ENCODE measurements around the gene SLX9.

SLX9 gene

GRCh38 chr21:44926331-44927101, 13.3 kb upstream of the SLX9 start:
- Histone ChIP-seq H4K91ac (ENCODE audit: low read length) (no peak overlapping the region), H4K8ac (ENCODE audit: low read length) (peak overlapping the region; percentile 7), H3K27me3 (ENCODE audit: control insufficient read depth in 1 of 2, insufficient read depth in 1 of 2, low read length in 2 of 2) (peaks cover 29 to 75% of the 10 kb centered on the region in 2 experiments), H3K9me3 (ENCODE audit: control insufficient read depth, low read length) (peaks cover 3% of the 10 kb centered on the region), H2AK5ac (ENCODE audit: low read length, severe bottlenecking) (no peak overlapping the region), H3K4ac (ENCODE audit: low read depth in 1 of 2, low read length in 2 of 2) (no peak overlapping the region), H3K23ac (ENCODE audit: low read length in 2 of 2) (no peak overlapping the region), H3K18ac (ENCODE audit: low read depth in 1 of 2, low read length in 2 of 2) (peak overlapping the region in 1 of 2 experiments; percentile 72), H3K36me3 (ENCODE audit: control insufficient read depth in 1 of 2, insufficient read depth in 2 of 2, low read depth in 1 of 2, low read length in 2 of 2) (no peaks in the 10 kb centered on the region), H3K14ac (ENCODE audit: low read length in 2 of 2) (peak overlapping the region in 1 of 2 experiments; percentile 92), H2BK12ac (ENCODE audit: low read length in 2 of 2) (peak overlapping the region in 1 of 2 experiments; percentile 42), H3K27ac (ENCODE audit: low read length, poor library complexity, severe bottlenecking) (no peak overlapping the region), H3K79me1 (replicated peaks; ENCODE audit: low read length, poor library complexity, severe bottlenecking) (no peaks in the 10 kb centered on the region), H3K4me3 (ENCODE audit: insufficient read depth in 1 of 2, low read depth in 1 of 2, low read length in 2 of 2) (no peak overlapping the region), H2BK5ac (ENCODE audit: low read depth, low read length, poor library complexity, severe bottlenecking) (no peak overlapping the region), H3K9ac (ENCODE audit: low read length) (peak overlapping the region; percentile 38), H2AFZ (ENCODE audit: low read depth, low read length) (no peak overlapping the region), H2BK120ac (ENCODE audit: low read depth, low read length) (no peak overlapping the region), H3K4me2 (ENCODE audit: low read length, poor library complexity, severe bottlenecking) (no peak overlapping the region), H2BK15ac (ENCODE audit: low read depth, poor library complexity, severe bottlenecking) (no peak overlapping the region), H3K4me1 (ENCODE audit: control insufficient read depth, insufficient read depth, low read depth, low read length) (peaks cover 40% of the 10 kb centered on the region)
- no peak for DNase-seq
- 72% methylated on average over 23 of the region's 24 CpGs for WGBS

GRCh38 chr21:44927259-44927586, 12.6 kb upstream of the SLX9 start:
- no peak overlapping the region for H4K8ac ChIP-seq (ENCODE audit: low read length)
- H2BK15ac ChIP-seq (ENCODE audit: low read depth, poor library complexity, severe bottlenecking) = no peak overlapping the region
- H3K79me1 ChIP-seq (replicated peaks; ENCODE audit: low read length, poor library complexity, severe bottlenecking) = no peaks in the 10 kb centered on the region
- H3K4ac ChIP-seq (ENCODE audit: low read depth in 1 of 2, low read length in 2 of 2) = no peak overlapping the region
- H2BK5ac ChIP-seq (ENCODE audit: low read depth, low read length, poor library complexity, severe bottlenecking) = no peak overlapping the region
- no peak overlapping the region for H2BK120ac ChIP-seq (ENCODE audit: low read depth, low read length)
- no peaks in the 10 kb centered on the region for H3K36me3 ChIP-seq (ENCODE audit: control insufficient read depth in 1 of 2, insufficient read depth in 2 of 2, low read depth in 1 of 2, low read length in 2 of 2)
- 7% methylated on average over 4 of the region's 4 CpGs for WGBS
- peaks cover 48% of the 10 kb centered on the region for H3K4me1 ChIP-seq (ENCODE audit: control insufficient read depth, insufficient read depth, low read depth, low read length)
- H3K27ac ChIP-seq (ENCODE audit: low read length, poor library complexity, severe bottlenecking) = no peak overlapping the region
- no peak overlapping the region for H3K23ac ChIP-seq (ENCODE audit: low read length in 2 of 2)
- no peak overlapping the region for H3K9ac ChIP-seq (ENCODE audit: low read length)
- peak overlapping the region; percentile 24 for H2AK5ac ChIP-seq (ENCODE audit: low read length, severe bottlenecking)
- peaks cover 3% of the 10 kb centered on the region for H3K9me3 ChIP-seq (ENCODE audit: control insufficient read depth, low read length)
- no peak for DNase-seq
- H3K14ac ChIP-seq (ENCODE audit: low read length in 2 of 2) = no peak overlapping the region
- H3K27me3 ChIP-seq (ENCODE audit: control insufficient read depth in 1 of 2, insufficient read depth in 1 of 2, low read length in 2 of 2) = peaks cover 27 to 75% of the 10 kb centered on the region in 2 experiments
- no peak overlapping the region for H3K18ac ChIP-seq (ENCODE audit: low read depth in 1 of 2, low read length in 2 of 2)
- H2AFZ ChIP-seq (ENCODE audit: low read depth, low read length) = no peak overlapping the region
- H3K4me3 ChIP-seq (ENCODE audit: insufficient read depth in 1 of 2, low read depth in 1 of 2, low read length in 2 of 2) = no peak overlapping the region
- H4K91ac ChIP-seq (ENCODE audit: low read length) = no peak overlapping the region
- peak overlapping the region; percentile 23 for H3K4me2 ChIP-seq (ENCODE audit: low read length, poor library complexity, severe bottlenecking)
- H2BK12ac ChIP-seq (ENCODE audit: low read length in 2 of 2) = no peak overlapping the region

- Histone ChIP-seq H3K14ac (ENCODE audit: low read length in 2 of 2) (no peak overlapping the region), H3K9me3 (ENCODE audit: control insufficient read depth, low read length) (peaks cover 3% of the 10 kb centered on the region), H2AFZ (ENCODE audit: low read depth, low read length) (no peak overlapping the region), H3K27me3 (ENCODE audit: control insufficient read depth in 1 of 2, insufficient read depth in 1 of 2, low read length in 2 of 2) (peaks cover 26 to 72% of the 10 kb centered on the region in 2 experiments), H3K4me2 (ENCODE audit: low read length, poor library complexity, severe bottlenecking) (peak overlapping the region; percentile 23), H3K79me1 (replicated peaks; ENCODE audit: low read length, poor library complexity, severe bottlenecking) (no peaks in the 10 kb centered on the region), H4K91ac (ENCODE audit: low read length) (peak overlapping the region; percentile 30), H2BK15ac (ENCODE audit: low read depth, poor library complexity, severe bottlenecking) (peak overlapping the region; percentile 39), H3K23ac (ENCODE audit: low read length in 2 of 2) (no peak overlapping the region), H3K18ac (ENCODE audit: low read depth in 1 of 2, low read length in 2 of 2) (peak overlapping the region in 1 of 2 experiments; percentile 34), H3K27ac (ENCODE audit: low read length, poor library complexity, severe bottlenecking) (peak overlapping the region; percentile 57), H3K4ac (ENCODE audit: low read depth in 1 of 2, low read length in 2 of 2) (no peak overlapping the region), H2BK12ac (ENCODE audit: low read length in 2 of 2) (no peak overlapping the region), H3K9ac (ENCODE audit: low read length) (peak overlapping the region; percentile 27), H3K4me3 (ENCODE audit: insufficient read depth in 1 of 2, low read depth in 1 of 2, low read length in 2 of 2) (peak overlapping the region in 1 of 2 experiments; percentile 10), H2BK5ac (ENCODE audit: low read depth, low read length, poor library complexity, severe bottlenecking) (peak overlapping the region; percentile 35), H3K4me1 (ENCODE audit: control insufficient read depth, insufficient read depth, low read depth, low read length) (peaks cover 53% of the 10 kb centered on the region), H2BK120ac (ENCODE audit: low read depth, low read length) (peak overlapping the region; percentile 24), H3K36me3 (ENCODE audit: control insufficient read depth in 1 of 2, insufficient read depth in 2 of 2, low read depth in 1 of 2, low read length in 2 of 2) (no peaks in the 10 kb centered on the region), H2AK5ac (ENCODE audit: low read length, severe bottlenecking) (peak overlapping the region; percentile 50), H4K8ac (ENCODE audit: low read length) (peak overlapping the region; percentile 72)
- DNase-seq = peak; percentile 76
- 29% methylated on average over 13 of the region's 19 CpGs for WGBS
These were observed 12.0 kb upstream of the SLX9 start for GRCh38 chr21:44927587-44928461.

Measured in mesenchymal stem cell (in vitro differentiated cells and primary cell).